A673 (cell line): ENCODE data around the gene PDE6C.

Experiments
- CTCF ChIP-seq: fragments of 300-800, 200-600 bp; sonication (generic); conservative IDR thresholded peaks from 2 replicates; pipeline ENCODE4 v1.5.1; 2017; ENCODE audit warnings: low read depth, mild to moderate bottlenecking, antibody characterized with exemption, low read length, moderate library complexity, mixed read lengths
- EZH2 ChIP-seq: fragments of 200-600 bp; sonication (generic); IDR thresholded peaks from 2 replicates; pipeline ENCODE4 v1.6.1; 2017; ENCODE audit warnings: borderline replicate concordance, low read depth, mild to moderate bottlenecking, mixed read lengths, antibody characterized with exemption, low read length; ENCODE audit not compliant: poor library complexity, severe bottlenecking

DNA sequence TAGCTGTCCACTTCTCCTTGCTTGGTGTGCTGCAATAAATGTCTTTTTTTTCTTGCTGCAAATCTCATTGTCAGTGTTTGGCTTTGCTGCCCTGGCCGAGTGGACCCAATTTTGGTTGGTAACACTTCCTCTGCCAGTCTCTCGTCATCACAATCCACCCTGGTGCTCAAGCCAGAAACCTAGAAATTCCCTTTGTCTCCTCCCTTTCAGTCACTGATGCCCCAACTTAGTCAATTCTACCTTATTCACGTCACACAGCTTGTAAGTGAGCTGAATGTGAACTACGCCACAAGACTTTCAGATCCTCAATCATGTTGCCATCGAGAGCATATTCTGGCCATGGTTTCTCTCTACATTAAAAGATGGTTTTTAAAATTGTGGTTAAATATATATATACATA lies 103.0 kb downstream of the PDE6C start:
- TF ChIP-seq CTCF (no peak), EZH2 (no peak)
